Testis (tissue), 2 donors: ENCODE measurements around the gene MRNIP.

Experiments used
- CTCF ChIP-seq, 3 experiments: fragments of 450-650 bp in 2 of 3; fragments of 200-600 bp in 1 of 3; sonication (generic) in 1 of 3; IDR thresholded peaks; one replicate each; pipeline ENCODE4 v1.5.1; 2016 to 2019; ENCODE audit warnings: antibody characterized with exemption in 3 of 3, mild to moderate bottlenecking in 2 of 3, moderate library complexity in 1 of 3
- POLR2A ChIP-seq: fragments of 450-650 bp; IDR thresholded peaks from one replicate; pipeline ENCODE4 v1.6.1; 2017; ENCODE audit warnings: antibody characterized with exemption, mild to moderate bottlenecking, moderate library complexity

DNA sequence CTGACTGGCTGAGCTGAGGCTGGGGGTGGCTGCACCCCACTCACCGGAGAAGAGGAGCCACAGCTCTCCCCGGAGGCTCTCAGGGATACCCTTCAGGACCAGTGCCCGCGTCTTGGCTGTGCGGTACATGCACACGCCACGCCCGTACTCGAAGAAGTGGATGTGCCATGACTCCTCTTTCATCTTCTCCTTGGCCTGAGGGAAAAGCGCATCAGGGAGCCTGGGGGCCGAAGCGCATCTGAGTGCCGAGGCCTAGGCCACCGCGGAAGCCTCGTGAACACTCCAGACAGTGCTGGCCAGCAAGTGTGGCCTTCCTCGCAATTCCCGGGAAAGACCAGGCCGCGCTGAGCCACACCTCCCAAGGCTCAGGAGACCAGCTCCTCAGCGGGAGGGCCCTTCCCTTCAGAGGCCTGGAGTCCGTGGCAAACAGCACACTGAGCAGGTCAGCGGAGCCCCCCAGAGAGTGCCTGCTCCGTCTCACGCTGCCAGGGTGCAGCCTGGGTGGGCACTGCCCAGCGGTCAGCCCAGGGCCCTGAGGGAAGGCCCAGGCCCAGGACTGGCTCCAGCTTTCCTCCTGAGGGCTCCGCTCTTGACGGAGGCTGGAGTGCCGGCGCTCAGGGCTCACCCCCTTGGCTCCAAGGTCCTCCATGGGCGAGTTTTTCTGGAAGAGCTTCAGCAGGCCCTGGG lies 20.5 kb upstream of the MRNIP start:
- TF ChIP-seq CTCF (IDR thresholded peaks at IDR 0.05) (no peak), POLR2A (no peak)
